Panc1 (cell line): Measurements from ENCODE around the gene SLC6A6. TPM values are rescaled to one million over a fixed set of nuclear protein-coding genes. Genes with fewer than 3 reads are reported as not detected.

Experiments used
- ATAC-seq: fragments of 200-7000 bp; cut with Tn5 transposase; 2 replicates; pipeline ENCODE4 v1.9.1; 2020; ENCODE audit warnings: mild to moderate bottlenecking, moderate library complexity
- BruUV-seq: library from RNA; stranded (reverse); fragments of 400-500 nt; replicated peaks from 2 replicates; lab custom pipeline; 2021; lab: Mats Ljungman, UMichigan
- CTCF ChIA-PET: fragments of 300-600 bp; sonication (Branson Sonifier 250); formaldehyde crosslinking; loops from one replicate; lab custom pipeline; 2022; ENCODE audit warnings: antibody characterized with exemption; lab: Charles Lee
- POLR2A ChIA-PET: fragments of 300-600 bp; sonication (Branson Sonifier 250); formaldehyde crosslinking; loops from one replicate; lab custom pipeline; 2022; ENCODE audit warnings: antibody characterized with exemption; lab: Charles Lee
- DNase-seq: peaks from one replicate; pipeline ENCODE4 v3.0.0-alpha.2; 2010; ENCODE audit warnings: low read depth, low spot score
- H3K27ac ChIP-seq: 2 replicates; pipeline ENCODE4 v1.5.1; 2011; ENCODE audit warnings: mild to moderate bottlenecking, low read length, inconsistent platforms
- H3K27me3 ChIP-seq: fragments of 200-500 bp; sonication (Bioruptor generic); 2 replicates; pipeline ENCODE4 v1.6.0; 2014; ENCODE audit warnings: low read length, inconsistent platforms; ENCODE audit not compliant: control insufficient read depth, insufficient read depth
- H3K36me3 ChIP-seq: fragments of 200-500 bp; sonication (Bioruptor generic); 2 replicates; pipeline ENCODE4 v1.5.1; 2014; ENCODE audit warnings: inconsistent platforms, mild to moderate bottlenecking, low read length, moderate library complexity; ENCODE audit not compliant: control insufficient read depth, insufficient read depth
- H3K4me1 ChIP-seq: 2 replicates; pipeline ENCODE4 v1.5.1; 2011; ENCODE audit warnings: inconsistent platforms, mild to moderate bottlenecking, low read length, moderate library complexity; ENCODE audit not compliant: control insufficient read depth, insufficient read depth
- H3K4me3 ChIP-seq, 2 experiments: 2 replicates each; pipeline ENCODE4 v1.5.1; 2011 to 2012; ENCODE audit warnings: low read depth in 2 of 2, low read length in 2 of 2, mild to moderate bottlenecking in 2 of 2, inconsistent platforms in 1 of 2, moderate library complexity in 1 of 2
- H3K9me3 ChIP-seq: fragments of 200-500 bp; sonication (Bioruptor generic); 2 replicates; pipeline ENCODE4 v1.5.1; 2014; ENCODE audit warnings: low read depth, mild to moderate bottlenecking, inconsistent platforms, low read length, moderate library complexity; ENCODE audit not compliant: control insufficient read depth, insufficient read depth
- CTCF ChIP-seq: fragments of 450-650 bp; IDR thresholded peaks from 2 replicates; pipeline ENCODE4 v1.5.1; 2017; ENCODE audit warnings: mild to moderate bottlenecking
- POLR2AphosphoS5 ChIP-seq: IDR thresholded peaks from 2 replicates; pipeline ENCODE4 v1.6.1; 2012; ENCODE audit warnings: mild to moderate bottlenecking, low read depth, low read length, moderate library complexity
- REST ChIP-seq, 2 experiments: IDR thresholded peaks; 2 replicates each; pipeline ENCODE4 v1.6.1; 2011 to 2012; ENCODE audit warnings: low read depth in 2 of 2, control low read depth in 1 of 2, low read length in 1 of 2, mild to moderate bottlenecking in 1 of 2, moderate library complexity in 1 of 2; ENCODE audit not compliant: insufficient read depth in 1 of 2
- SIN3A ChIP-seq: IDR thresholded peaks from 2 replicates; pipeline ENCODE4 v1.6.1; 2012; ENCODE audit warnings: low read depth, mild to moderate bottlenecking, low read length, moderate library complexity, borderline replicate concordance; ENCODE audit not compliant: insufficient read depth
- TCF7L2 ChIP-seq: IDR thresholded peaks from 2 replicates; pipeline ENCODE4 v1.6.1; 2011; ENCODE audit warnings: mild to moderate bottlenecking, low read depth, low read length, inconsistent platforms
- in situ Hi-C: cut with HindIII; loops from 2 replicates; pipeline ENCODE4 v1.10.0; 2016; ENCODE audit warnings: low sequenced_read_pairs, low pct_unique_long_range_greater_than_20kb
- intact Hi-C: fragments of 100-400 bp; cut with micrococcal nuclease; formaldehyde crosslinking; loops from one replicate; pipeline ENCODE4 v1.10.0; 2022; ENCODE audit not compliant: unreplicated experiment
- total RNA-seq: library from RNA; stranded (reverse); gene quantifications from one replicate; pipeline ENCODE4 v1.2.1, GENCODE V29; 2021; ENCODE audit not compliant: unreplicated experiment

SLC6A6 gene
- total RNA-seq, 1 experiment from 2014 or later, result 61.0 TPM

- no peak for ATAC-seq
- DNase-seq, result no peak
- Histone ChIP-seq H3K27ac (no peak overlapping the region), H3K4me1 (peaks cover 6% of the 10 kb centered on the region; the same call in 1 of the 2 replicates), H3K36me3 (no peaks in the 10 kb centered on the region), H3K9me3 (no peaks in the 10 kb centered on the region), H3K4me3 (no peak overlapping the region), H3K27me3 (no peaks in the 10 kb centered on the region)
- in situ Hi-C loops (no loop called here), intact Hi-C loops (no loop called here)
- POLR2A ChIA-PET, result no interaction called here
- BruUV-seq, result no TSS peak
- CTCF ChIA-PET, result interaction anchor here (0.5 kb wide), 1 partner anchor 113 kb away, joined by 3 read pairs; no protein-coding TSS in a partner anchor
- TF ChIP-seq POLR2AphosphoS5 (no peak), TCF7L2 (no peak), SIN3A (no peak), CTCF (no peak), REST (IDR thresholded peaks at IDR 0.05; ENCODE audit: insufficient read depth in 1 of 2, low read depth in 2 of 2, low read length in 1 of 2) (no peak)
Observed at GRCh38 chr3:14536055-14536815, 133.8 kb downstream of the SLC6A6 start.

- H3K36me3 ChIP-seq, result no peaks in the 10 kb centered on the region
- TF ChIP-seq SIN3A (no peak), POLR2AphosphoS5 (no peak), TCF7L2 (no peak), CTCF (no peak), REST (IDR thresholded peaks at IDR 0.05; ENCODE audit: insufficient read depth in 1 of 2, low read depth in 2 of 2, low read length in 1 of 2) (no peak)
- DNase-seq (no peak), ATAC-seq (0 out of 2 replicates have a peak, but pooled peaks have one; percentile 26)
- no peaks in the 10 kb centered on the region for H3K9me3 ChIP-seq
- ChIA-PET POLR2A (no interaction called here), CTCF (no interaction called here)
- BruUV-seq, result no TSS peak
- no peaks in the 10 kb centered on the region for H3K27me3 ChIP-seq
- in situ Hi-C loops, result no loop called here
- H3K4me1 ChIP-seq, result peaks cover 6% of the 10 kb centered on the region; the same call in 1 of the 2 replicates
- no peak overlapping the region for H3K27ac ChIP-seq
- intact Hi-C loops, result no loop called here
- no peak overlapping the region for H3K4me3 ChIP-seq
Observed at GRCh38 chr3:14536837-14537589, 134.6 kb downstream of the SLC6A6 start.
